Stomach (tissue), 4 donors: ENCODE data around the gene FAF2.

ENCODE experiments used
- EP300 ChIP-seq: sonication (generic); formaldehyde crosslinking; IDR thresholded peaks from one replicate; pipeline ENCODE4 v1.6.1; 2017; ENCODE audit warnings: antibody characterized with exemption
- POLR2AphosphoS5 ChIP-seq, 3 donors: sonication (generic); formaldehyde crosslinking; IDR thresholded peaks; one replicate each; pipeline ENCODE4 v1.6.1; 2016; ENCODE audit warnings: antibody characterized with exemption in 3 of 3

- TF ChIP-seq POLR2AphosphoS5 (IDR thresholded peaks at IDR 0.05) (no peak), EP300 (no peak)
Observed at GRCh38 chr5:176420086-176420485, 28.1 kb upstream of the FAF2 start.
